H7 (cell line): ENCODE data around the gene GPR34. TPM values are rescaled to one million over a fixed set of nuclear protein-coding genes. Genes with fewer than 3 reads are reported as not detected.
A peak's percentile ranks its signal among the peaks of the same experiment; 100 is the strongest.

Experiments used
- DNase-seq: peaks from one replicate; pipeline ENCODE4 v3.0.0; 2012
- H3K27me3 ChIP-seq: 2 replicates; pipeline ENCODE4 v1.6.0; 2011; ENCODE audit warnings: mild to moderate bottlenecking, low read length; ENCODE audit not compliant: control insufficient read depth, insufficient read depth
- H3K36me3 ChIP-seq: replicated peaks from 2 replicates; pipeline ENCODE4 v1.5.1; 2011; ENCODE audit warnings: low read length; ENCODE audit not compliant: control insufficient read depth, insufficient read depth
- H3K4me3 ChIP-seq: 2 replicates; pipeline ENCODE4 v1.5.1; 2011; ENCODE audit warnings: low read depth, mild to moderate bottlenecking, control low read depth, low read length, moderate library complexity; ENCODE audit not compliant: insufficient read depth
- total RNA-seq: library from RNA; depleted of rRNA; stranded (reverse); fragments of >200 nt; shearing (Covaris generic); gene quantifications from 2 replicates; pipeline ENCODE4 v1.2.3, GENCODE V29; 2014; rRNA removed

Gene GPR34
- total RNA-seq, 1 experiment from 2014 or later, result not detected

GRCh38 chrX:41734530-41734929, 45.8 kb downstream of the GPR34 start:
- peak; percentile 19 for DNase-seq
- Histone ChIP-seq H3K36me3 (no peaks in the 10 kb centered on the region; the same call in 1 of the 2 replicates), H3K27me3 (no peaks in the 10 kb centered on the region), H3K4me3 (no peak overlapping the region)

DNA sequence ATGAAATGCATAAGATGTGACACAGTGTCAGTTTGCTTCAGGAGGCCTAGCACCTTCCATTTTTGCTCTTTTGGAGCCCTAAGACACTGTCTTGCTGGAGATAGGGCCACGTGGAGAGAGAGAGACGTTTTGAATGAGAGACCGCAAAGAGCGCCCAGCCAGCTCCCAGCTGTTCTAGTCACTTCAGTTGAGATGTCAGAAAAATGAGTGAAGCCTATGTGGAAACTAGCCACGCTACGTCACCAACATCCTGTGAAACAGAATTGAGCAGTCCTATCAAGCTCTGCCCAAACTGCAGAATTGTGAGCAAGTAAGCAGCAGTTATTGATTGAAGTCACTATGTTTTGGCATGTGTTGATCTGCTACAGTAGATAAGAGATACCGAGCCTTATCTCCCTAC, 48.3 kb downstream of the GPR34 start:
- Histone ChIP-seq H3K27me3 (no peaks in the 10 kb centered on the region), H3K36me3 (no peaks in the 10 kb centered on the region; the same call in 1 of the 2 replicates), H3K4me3 (no peak overlapping the region)
- no peak for DNase-seq

DNA sequence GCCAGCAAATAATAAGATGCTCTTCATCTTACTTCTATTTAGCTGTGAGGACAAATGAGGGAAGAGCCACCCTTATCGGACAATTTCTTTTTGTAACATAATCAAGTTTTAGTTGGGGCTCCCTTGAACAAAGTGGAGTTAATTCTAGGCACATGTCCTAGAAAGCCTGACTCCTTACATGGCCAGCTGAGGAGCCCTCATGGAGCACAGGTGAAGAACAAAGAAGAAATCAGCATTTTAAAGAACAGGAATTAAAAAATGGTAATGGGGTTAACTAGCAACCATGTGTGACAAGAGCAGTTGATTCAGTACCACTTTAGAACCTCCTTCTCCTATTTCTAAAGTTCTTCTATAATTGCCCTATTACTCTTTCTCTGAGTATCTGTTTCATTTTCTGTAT, 51.1 kb downstream of the GPR34 start:
- peak; percentile 24 for DNase-seq
- Histone ChIP-seq H3K4me3 (no peak overlapping the region), H3K27me3 (no peaks in the 10 kb centered on the region), H3K36me3 (no peaks in the 10 kb centered on the region; the same call in 1 of the 2 replicates)

Other genes with a start within 250 kb of the GPR34 start
- not detected in 2 replicates for gene NYX, start 241.6 kb upstream of the GPR34 start, total RNA-seq
- not detected in 2 replicates for gene GPR82, start 35.2 kb downstream of the GPR34 start, total RNA-seq
- 39.2 and 64.6 TPM in 2 replicates for gene CASK, start 234.6 kb downstream of the GPR34 start, total RNA-seq